ENCODE measurements around the gene PLP1. TPM values are rescaled to one million over a fixed set of nuclear protein-coding genes. Genes with fewer than 3 reads are reported as not detected.
A peak's percentile ranks its signal among the peaks of the same experiment; 100 is the strongest.
"Not testable (repeated sequence)": the region's sequence is repeated elsewhere in the genome, so short reads cannot be mapped to it uniquely, and the experiment has no call there.

Gene PLP1
- not detected in 2 replicates for total RNA-seq

- DNase-seq (ENCODE audit: low read depth, low spot score) = no peak
These were observed at the start of gene PLP1 for GRCh38 chrX:103776546-103776945. TSS of gene PLP1 (plus strand) at chrX:103776840. CDS start at chrX:103776996, 156 bp downstream.

GRCh38 chrX:103727115-103727514 lies 49.5 kb upstream of the PLP1 start:
- no peak for DNase-seq (ENCODE audit: low read depth, low spot score)

- no peak for DNase-seq (ENCODE audit: low read depth, low spot score)
These were observed 47.6 kb upstream of the PLP1 start for GRCh38 chrX:103729015-103729414.

- no peak for DNase-seq (ENCODE audit: low read depth, low spot score)
These were observed 46.4 kb upstream of the PLP1 start for GRCh38 chrX:103730147-103730795.

GRCh38 chrX:103730796-103731493 lies 45.7 kb upstream of the PLP1 start:
- DNase-seq (ENCODE audit: low read depth, low spot score) = peak; percentile 48

- no peak for DNase-seq (ENCODE audit: low read depth, low spot score)
These were observed 43.6 kb upstream of the PLP1 start for GRCh38 chrX:103733017-103733416.

- DNase-seq (ENCODE audit: low read depth, low spot score) = no peak
These were observed 42.4 kb upstream of the PLP1 start for GRCh38 chrX:103734125-103734760.

- DNase-seq (ENCODE audit: low read depth, low spot score) = no peak
These were observed 38.9 kb upstream of the PLP1 start for GRCh38 chrX:103737696-103738095.

- DNase-seq (ENCODE audit: low read depth, low spot score) = no peak
These were observed 37.2 kb upstream of the PLP1 start for GRCh38 chrX:103739421-103739820.

GRCh38 chrX:103741879-103742278 lies 34.8 kb upstream of the PLP1 start:
- DNase-seq (ENCODE audit: low read depth, low spot score) = no peak

GRCh38 chrX:103742339-103742738 lies 34.3 kb upstream of the PLP1 start:
- no peak for DNase-seq (ENCODE audit: low read depth, low spot score)

- no peak for DNase-seq (ENCODE audit: low read depth, low spot score)
These were observed 29.5 kb upstream of the PLP1 start for GRCh38 chrX:103747163-103747562.

GRCh38 chrX:103754401-103754800 lies 22.2 kb upstream of the PLP1 start:
- DNase-seq (ENCODE audit: low read depth, low spot score) = no peak

- DNase-seq (ENCODE audit: low read depth, low spot score) = no peak
These were observed 19.9 kb upstream of the PLP1 start for GRCh38 chrX:103756736-103757135.

- no peak for DNase-seq (ENCODE audit: low read depth, low spot score)
These were observed 18.1 kb upstream of the PLP1 start for GRCh38 chrX:103758555-103758954.

GRCh38 chrX:103763541-103763940 lies 13.1 kb upstream of the PLP1 start:
- not testable (repeated sequence) for DNase-seq (ENCODE audit: low read depth, low spot score)

- not testable (repeated sequence) for DNase-seq (ENCODE audit: low read depth, low spot score)
These were observed 9.7 kb upstream of the PLP1 start for GRCh38 chrX:103766813-103767555.

GRCh38 chrX:103773445-103773844 lies 3.2 kb upstream of the PLP1 start:
- DNase-seq (ENCODE audit: low read depth, low spot score) = no peak

GRCh38 chrX:103774070-103774642 lies 2.5 kb upstream of the PLP1 start:
- DNase-seq (ENCODE audit: low read depth, low spot score) = peak; percentile 17

GRCh38 chrX:103779141-103779789 lies 2.6 kb downstream of the PLP1 start:
- no peak for DNase-seq (ENCODE audit: low read depth, low spot score)

Measured in pulmonary artery endothelial cell (primary cell).